Trophoblast cell (in vitro differentiated cells and primary cell): Measurements from ENCODE around the gene WDR19.
A peak's percentile ranks its signal among the peaks of the same experiment; 100 is the strongest.

Source experiments
- DNase-seq, 2 donors: peaks; one replicate each; pipeline ENCODE4 v3.0.0-alpha.2; 2016
- H2AFZ ChIP-seq: 2 replicates; pipeline ENCODE4 v1.6.1; 2013; ENCODE audit warnings: low read length, moderate library complexity, mild to moderate bottlenecking; ENCODE audit not compliant: insufficient read depth, poor library complexity
- H2AK5ac ChIP-seq: 2 replicates; pipeline ENCODE4 v1.6.1; 2013; ENCODE audit warnings: mild to moderate bottlenecking, low read length
- H2BK120ac ChIP-seq: 2 replicates; pipeline ENCODE4 v1.6.1; 2013; ENCODE audit warnings: low read length, mild to moderate bottlenecking, moderate library complexity; ENCODE audit not compliant: insufficient read depth, poor library complexity
- H2BK12ac ChIP-seq: 2 replicates; pipeline ENCODE4 v1.6.1; 2013; ENCODE audit warnings: mild to moderate bottlenecking, low read length, moderate library complexity
- H2BK5ac ChIP-seq: 2 replicates; pipeline ENCODE4 v1.6.1; 2013; ENCODE audit warnings: low read length, low read depth, moderate library complexity, mild to moderate bottlenecking; ENCODE audit not compliant: poor library complexity
- H3K14ac ChIP-seq: 2 replicates; pipeline ENCODE4 v1.6.1; 2013; ENCODE audit warnings: mild to moderate bottlenecking, low read length
- H3K18ac ChIP-seq: 2 replicates; pipeline ENCODE4 v1.6.1; 2013; ENCODE audit warnings: mild to moderate bottlenecking, low read length
- H3K23ac ChIP-seq: 2 replicates; pipeline ENCODE4 v1.6.1; 2013; ENCODE audit warnings: low read length
- H3K27ac ChIP-seq: 2 replicates; pipeline ENCODE4 v1.5.1; 2013; ENCODE audit warnings: low read depth, mild to moderate bottlenecking, inconsistent platforms, low read length, moderate library complexity
- H3K27me3 ChIP-seq: 2 replicates; pipeline ENCODE4 v1.6.1; 2013; ENCODE audit warnings: inconsistent platforms, mild to moderate bottlenecking, low read length, moderate library complexity; ENCODE audit not compliant: insufficient read depth
- H3K36me3 ChIP-seq, 2 experiments: 1 replicate in 1 of 2; 2 replicates in 1 of 2; pipeline ENCODE4 v1.6.1; 2013; ENCODE audit warnings: low read length in 2 of 2, mild to moderate bottlenecking in 2 of 2, moderate library complexity in 1 of 2; ENCODE audit not compliant: insufficient read depth in 2 of 2, control insufficient read depth in 1 of 2
- H3K4ac ChIP-seq: 2 replicates; pipeline ENCODE4 v1.6.1; 2013; ENCODE audit warnings: low read depth, mild to moderate bottlenecking, low read length, moderate library complexity
- H3K4me1 ChIP-seq, 2 experiments: 1 replicate in 1 of 2; 2 replicates in 1 of 2; pipeline ENCODE4 v1.6.1; 2013; ENCODE audit warnings: low read length in 2 of 2, mild to moderate bottlenecking in 2 of 2, moderate library complexity in 1 of 2; ENCODE audit not compliant: insufficient read depth in 2 of 2, control insufficient read depth in 1 of 2
- H3K4me2 ChIP-seq: 2 replicates; pipeline ENCODE4 v1.6.1; 2013; ENCODE audit warnings: inconsistent platforms, mild to moderate bottlenecking, low read length, moderate library complexity
- H3K4me3 ChIP-seq: 2 replicates; pipeline ENCODE4 v1.5.1; 2013; ENCODE audit warnings: mild to moderate bottlenecking, low read depth, low read length, inconsistent platforms
- H3K79me1 ChIP-seq: one replicate; pipeline ENCODE4 v1.6.1; 2013; ENCODE audit warnings: low read length
- H3K79me2 ChIP-seq: 2 replicates; pipeline ENCODE4 v1.6.1; 2013; ENCODE audit warnings: low read length, mild to moderate bottlenecking; ENCODE audit not compliant: control insufficient read depth, insufficient read depth, poor library complexity
- H3K9ac ChIP-seq: 2 replicates; pipeline ENCODE4 v1.6.1; 2013; ENCODE audit warnings: mild to moderate bottlenecking, low read length
- H3K9me3 ChIP-seq: 2 replicates; pipeline ENCODE4 v1.6.1; 2013; ENCODE audit warnings: low read depth, mild to moderate bottlenecking, control low read depth, inconsistent platforms, low read length; ENCODE audit not compliant: insufficient read depth
- H4K12ac ChIP-seq: 2 replicates; pipeline ENCODE4 v1.6.1; 2013; ENCODE audit warnings: low read depth, mild to moderate bottlenecking, low read length, moderate library complexity
- H4K8ac ChIP-seq: 2 replicates; pipeline ENCODE4 v1.6.1; 2013; ENCODE audit warnings: low read depth, mild to moderate bottlenecking, low read length, moderate library complexity
- H4K91ac ChIP-seq: one replicate; pipeline ENCODE4 v1.6.1; 2013; ENCODE audit warnings: low read depth, mild to moderate bottlenecking, low read length, moderate library complexity
- WGBS: extraction: QIAGEN DNeasy Blood & Tissue Kit; methylation state at CpG from one replicate; pipeline ENCODE4 v1.1.7; 2013; ENCODE audit warnings: missing lambda C conversion rate; ENCODE audit not compliant: insufficient read length, insufficient coverage; ENCODE audit errors: extremely low coverage; 5-methylcytosine and 5-hydroxymethylcytosine counted together

The WDR19 gene

GRCh38 chr4:39243462-39243861, 61.1 kb downstream of the WDR19 start:
- Histone ChIP-seq H3K18ac (no peak overlapping the region), H4K8ac (no peak overlapping the region), H3K4me1 (no peaks in the 10 kb centered on the region), H3K27ac (no peak overlapping the region), H4K12ac (no peak overlapping the region), H2BK12ac (no peak overlapping the region), H3K9me3 (peaks cover 7% of the 10 kb centered on the region), H3K27me3 (no peaks in the 10 kb centered on the region), H2BK5ac (no peak overlapping the region), H3K36me3 (peaks cover 5 to 6% of the 10 kb centered on the region in 2 experiments), H3K14ac (no peak overlapping the region), H2BK120ac (no peak overlapping the region), H3K79me2 (no peaks in the 10 kb centered on the region), H3K4me2 (no peak overlapping the region), H3K9ac (no peak overlapping the region), H2AK5ac (no peak overlapping the region), H3K79me1 (no peaks in the 10 kb centered on the region), H3K4me3 (no peak overlapping the region), H3K23ac (no peak overlapping the region), H3K4ac (no peak overlapping the region), H2AFZ (no peak overlapping the region), H4K91ac (no peak overlapping the region)
- WGBS = no CpG with 5 or more reads among the region's 3 CpGs
- DNase-seq = peak in 1 of 2 donors; percentile 64

GRCh38 chr4:39255266-39255665, 72.9 kb downstream of the WDR19 start:
- peak overlapping the region; percentile 38 for H4K8ac ChIP-seq
- H2AK5ac ChIP-seq = no peak overlapping the region
- H3K4me3 ChIP-seq = no peak overlapping the region
- H2AFZ ChIP-seq = no peak overlapping the region
- H3K79me2 ChIP-seq = no peaks in the 10 kb centered on the region
- peaks cover 0 to 3% of the 10 kb centered on the region in 2 experiments for H3K4me1 ChIP-seq
- H3K14ac ChIP-seq = no peak overlapping the region
- peak overlapping the region; percentile 89 for H3K27ac ChIP-seq
- H3K36me3 ChIP-seq = no peaks in the 10 kb centered on the region
- H3K18ac ChIP-seq = no peak overlapping the region
- no peak overlapping the region for H2BK120ac ChIP-seq
- no CpG with 5 or more reads among the region's 2 CpGs for WGBS
- peak in 1 of 2 donors; percentile 58 for DNase-seq
- H2BK5ac ChIP-seq = peak overlapping the region; percentile 40
- no peak overlapping the region for H4K12ac ChIP-seq
- H3K9me3 ChIP-seq = no peaks in the 10 kb centered on the region
- H3K27me3 ChIP-seq = no peaks in the 10 kb centered on the region
- H2BK12ac ChIP-seq = peak overlapping the region; percentile 40
- H3K4ac ChIP-seq = no peak overlapping the region
- H4K91ac ChIP-seq = no peak overlapping the region
- H3K9ac ChIP-seq = no peak overlapping the region
- no peaks in the 10 kb centered on the region for H3K79me1 ChIP-seq
- no peak overlapping the region for H3K23ac ChIP-seq
- H3K4me2 ChIP-seq = peak overlapping the region; percentile 66

GRCh38 chr4:39255871-39256270, 73.5 kb downstream of the WDR19 start:
- H3K79me2 ChIP-seq = no peaks in the 10 kb centered on the region
- H3K4me2 ChIP-seq = no peak overlapping the region
- H2BK5ac ChIP-seq = peak overlapping the region; percentile 66
- peak overlapping the region; percentile 55 for H2BK12ac ChIP-seq
- no peak overlapping the region for H3K27ac ChIP-seq
- WGBS = no CpG with 5 or more reads among the region's 5 CpGs
- peak in 1 of 2 donors; percentile 6 for DNase-seq
- peak overlapping the region; percentile 19 for H4K91ac ChIP-seq
- no peak overlapping the region for H3K4ac ChIP-seq
- no peak overlapping the region for H2AK5ac ChIP-seq
- H4K8ac ChIP-seq = no peak overlapping the region
- H3K14ac ChIP-seq = no peak overlapping the region
- H3K4me1 ChIP-seq = peaks cover 0 to 3% of the 10 kb centered on the region in 2 experiments
- no peaks in the 10 kb centered on the region for H3K9me3 ChIP-seq
- no peak overlapping the region for H3K18ac ChIP-seq
- peaks cover 0 to 1% of the 10 kb centered on the region in 2 experiments for H3K36me3 ChIP-seq
- H2BK120ac ChIP-seq = no peak overlapping the region
- H2AFZ ChIP-seq = no peak overlapping the region
- H3K79me1 ChIP-seq = no peaks in the 10 kb centered on the region
- H3K27me3 ChIP-seq = no peaks in the 10 kb centered on the region
- no peak overlapping the region for H3K9ac ChIP-seq
- H3K23ac ChIP-seq = no peak overlapping the region
- no peak overlapping the region for H3K4me3 ChIP-seq
- H4K12ac ChIP-seq = no peak overlapping the region

GRCh38 chr4:39256436-39256835, 74.1 kb downstream of the WDR19 start:
- H3K4me3 ChIP-seq = no peak overlapping the region
- peak overlapping the region; percentile 66 for H2BK5ac ChIP-seq
- H2BK12ac ChIP-seq = peak overlapping the region; percentile 92
- no peak overlapping the region for H3K18ac ChIP-seq
- peak overlapping the region; percentile 19 for H4K91ac ChIP-seq
- H3K27ac ChIP-seq = no peak overlapping the region
- no peak overlapping the region for H2AFZ ChIP-seq
- peak overlapping the region; percentile 69 for H2BK120ac ChIP-seq
- no peak overlapping the region for H2AK5ac ChIP-seq
- H3K9ac ChIP-seq = no peak overlapping the region
- H3K9me3 ChIP-seq = no peaks in the 10 kb centered on the region
- no peaks in the 10 kb centered on the region for H3K27me3 ChIP-seq
- no peak overlapping the region for H3K4me2 ChIP-seq
- no peak overlapping the region for H4K12ac ChIP-seq
- H3K4ac ChIP-seq = no peak overlapping the region
- no peaks in the 10 kb centered on the region for H3K79me1 ChIP-seq
- peaks cover 0 to 3% of the 10 kb centered on the region in 2 experiments for H3K4me1 ChIP-seq
- H3K36me3 ChIP-seq = peaks cover 0 to 1% of the 10 kb centered on the region in 2 experiments
- H3K23ac ChIP-seq = no peak overlapping the region
- WGBS = no CpG with 5 or more reads among the region's 2 CpGs
- H4K8ac ChIP-seq = no peak overlapping the region
- H3K14ac ChIP-seq = no peak overlapping the region
- no peak for DNase-seq
- no peaks in the 10 kb centered on the region for H3K79me2 ChIP-seq
